GM21515 (cell line): ENCODE measurements around the gene SHROOM2.
"Not testable (repeated sequence)": the region's sequence is repeated elsewhere in the genome, so short reads cannot be mapped to it uniquely, and the experiment has no call there.

Experiments
- ATAC-seq: cut with Tn5 transposase; IDR thresholded peaks from one replicate; pipeline ENCODE4 v1.9.1; 2021; ENCODE audit not compliant: unreplicated experiment

Gene SHROOM2

DNA sequence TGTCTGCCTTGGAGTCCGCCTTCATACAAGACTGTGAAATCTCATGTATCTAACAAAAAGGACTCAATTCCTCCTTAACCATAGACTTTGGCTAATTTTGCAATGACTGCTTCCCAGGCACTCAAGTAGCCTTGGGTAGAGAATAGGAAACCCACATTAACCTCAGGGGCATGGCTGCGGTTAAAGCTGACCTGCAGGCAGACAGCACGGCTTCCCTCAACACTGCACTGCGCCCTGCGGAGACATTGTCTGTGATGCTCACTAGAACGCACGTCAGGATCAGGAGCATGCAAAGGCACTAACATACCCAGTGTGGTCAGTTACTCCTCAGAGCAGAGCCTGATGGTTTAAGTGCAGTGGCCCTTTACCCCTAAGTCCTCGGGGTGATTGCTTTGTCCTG lies 10.3 kb upstream of the SHROOM2 start:
- ATAC-seq = no peak

DNA sequence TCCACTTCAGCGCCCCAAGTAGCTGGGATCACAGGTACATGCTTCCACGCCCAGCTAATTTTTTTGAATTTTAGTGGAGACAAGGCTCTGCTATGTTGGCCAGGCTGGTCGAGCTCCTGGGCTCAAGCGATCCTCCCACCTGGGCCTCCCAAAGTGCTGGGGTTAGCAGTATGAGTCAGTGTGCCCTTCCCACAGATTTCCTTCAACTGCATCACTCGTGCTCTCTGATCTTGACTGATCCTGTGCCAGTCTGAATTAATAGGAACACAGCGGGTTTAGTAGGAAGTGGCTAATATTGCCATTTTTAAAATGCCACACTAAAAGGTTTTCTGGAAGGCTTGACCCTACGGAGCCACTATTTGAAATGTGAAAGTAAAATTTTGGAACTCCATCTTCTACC lies 4.3 kb upstream of the SHROOM2 start:
- ATAC-seq = no peak

GRCh38 chrX:9784332-9784731 lies 1.9 kb upstream of the SHROOM2 start:
- ATAC-seq = no peak

DNA sequence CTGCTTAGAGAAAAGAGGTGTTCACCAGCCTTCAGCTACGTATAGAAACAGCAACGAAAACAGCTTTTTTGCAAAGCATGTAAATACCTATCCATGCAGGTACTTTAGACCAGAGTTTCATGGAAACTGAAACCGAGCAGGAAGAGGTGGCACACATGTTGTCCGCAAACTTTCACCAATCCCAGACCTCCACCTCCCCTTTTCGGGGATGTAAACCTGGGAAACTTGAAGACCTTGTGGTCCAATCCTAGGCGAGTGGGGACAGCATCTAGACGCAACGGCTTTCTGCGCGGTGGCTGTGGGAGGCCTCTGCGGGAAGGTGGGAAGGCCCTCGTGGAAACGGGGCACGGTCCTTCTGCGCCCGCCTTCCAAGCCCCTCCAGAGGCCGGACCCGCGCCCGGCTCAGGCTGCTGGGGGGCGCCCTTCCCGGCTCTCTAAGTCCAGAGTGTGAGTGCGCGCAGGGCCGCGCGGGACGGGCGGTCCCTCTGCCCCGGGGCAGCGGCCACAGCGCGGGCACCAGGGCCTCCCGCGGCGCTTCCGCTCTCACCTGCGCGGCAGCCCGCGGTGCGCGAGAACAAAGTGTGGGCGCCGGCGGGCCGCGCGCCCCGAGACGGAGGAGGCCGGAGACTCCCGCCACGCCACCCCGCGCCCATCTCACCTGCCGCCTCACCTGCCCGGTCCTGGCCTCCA lies 830 bp upstream of the SHROOM2 start:
- no peak for ATAC-seq

- no peak for ATAC-seq
Measured at GRCh38 chrX:9786798-9787635, 788 bp downstream of the SHROOM2 start.

- no peak for ATAC-seq
Measured at GRCh38 chrX:9788911-9789310, 2.7 kb downstream of the SHROOM2 start.

DNA sequence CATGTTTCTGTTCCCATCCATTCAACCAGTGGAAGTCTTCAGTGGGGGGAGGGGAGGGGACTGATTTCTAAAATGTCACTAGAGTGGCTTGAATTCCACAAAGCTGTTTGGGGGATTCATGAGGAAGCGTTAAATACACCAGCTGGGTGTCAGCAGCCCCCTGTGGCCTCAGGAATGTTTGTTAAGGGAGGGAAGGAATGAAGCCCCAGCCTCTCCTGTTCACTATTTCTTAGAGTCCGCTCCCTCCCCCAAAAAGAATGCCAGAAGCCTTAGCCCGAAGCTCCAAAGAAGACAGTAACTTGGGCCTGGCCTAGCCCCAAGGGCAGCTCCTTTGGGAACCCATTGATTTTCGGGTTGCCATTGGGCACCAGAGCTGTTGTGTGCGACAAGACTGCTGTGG lies 3.3 kb downstream of the SHROOM2 start:
- ATAC-seq = no peak

- ATAC-seq = no peak
Measured at GRCh38 chrX:9790866-9791265, 4.6 kb downstream of the SHROOM2 start.

- ATAC-seq = no peak
Measured at GRCh38 chrX:9794495-9794894, 8.3 kb downstream of the SHROOM2 start.

DNA sequence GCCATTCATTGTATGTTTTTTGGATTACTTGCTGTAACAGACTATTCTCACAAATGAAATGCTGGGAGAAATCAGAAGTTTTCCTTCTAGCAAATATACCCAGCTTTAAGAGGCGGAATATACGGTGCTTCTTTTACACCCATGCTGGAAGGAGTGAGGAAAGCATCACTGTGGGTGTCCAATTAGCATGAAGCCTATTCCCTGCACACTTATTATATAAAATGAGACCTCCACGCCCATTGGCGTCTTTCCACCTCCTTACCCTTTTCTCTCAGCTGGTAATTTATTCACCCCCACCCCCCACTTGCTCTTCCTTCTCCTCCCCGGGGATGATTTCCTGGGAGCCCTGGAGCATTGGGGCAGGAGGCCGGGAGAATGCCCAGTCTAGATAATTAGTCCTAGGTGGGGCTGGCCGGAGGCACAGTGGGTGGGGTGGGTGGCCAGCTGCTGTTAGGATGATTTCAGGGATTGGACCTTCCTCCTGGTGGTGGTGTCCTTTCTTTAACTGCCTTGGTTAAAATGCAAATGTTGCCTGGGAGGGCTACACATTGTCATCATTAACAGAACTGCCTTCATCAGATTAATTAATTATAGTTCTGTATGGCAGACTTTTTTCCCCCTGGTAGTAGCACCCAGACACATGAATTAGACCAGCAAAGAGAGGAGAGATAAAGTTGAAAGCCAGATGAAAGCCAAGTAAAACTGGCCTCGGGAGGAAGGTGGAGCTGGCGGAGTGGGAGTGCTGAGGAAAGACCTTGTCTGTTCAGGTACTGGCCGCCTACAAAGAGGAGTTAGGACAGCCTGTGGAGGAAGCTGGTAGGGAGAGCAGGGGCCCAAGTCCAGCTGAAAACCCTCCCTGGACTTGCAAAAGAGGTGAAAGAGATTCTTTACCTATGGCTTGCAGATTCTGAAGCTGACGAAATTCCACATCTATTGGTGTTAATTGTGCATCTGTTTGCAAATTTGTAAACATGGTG lies 11.4 kb downstream of the SHROOM2 start:
- ATAC-seq = no peak

DNA sequence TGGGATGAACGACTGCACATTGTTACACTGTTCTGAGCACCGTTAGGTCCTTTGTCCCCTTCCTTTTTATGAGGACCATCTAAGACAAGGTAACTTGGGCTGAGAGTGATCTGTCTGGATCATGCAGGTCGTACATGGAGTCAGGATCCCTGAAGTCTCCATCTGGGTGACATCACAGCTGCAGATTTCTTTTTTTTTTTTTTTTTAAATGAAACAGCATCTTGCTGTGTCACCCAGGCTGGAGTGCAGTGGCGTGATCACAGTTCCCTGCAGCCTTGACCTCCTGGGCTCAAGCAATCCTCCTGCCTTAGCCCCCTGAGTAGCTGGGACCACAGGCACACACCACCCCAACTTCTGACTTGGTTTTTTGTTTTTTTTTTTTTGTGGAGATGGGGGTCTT lies 16.5 kb downstream of the SHROOM2 start:
- no peak for ATAC-seq

GRCh38 chrX:9804444-9804843 lies 18.2 kb downstream of the SHROOM2 start:
- no peak for ATAC-seq

DNA sequence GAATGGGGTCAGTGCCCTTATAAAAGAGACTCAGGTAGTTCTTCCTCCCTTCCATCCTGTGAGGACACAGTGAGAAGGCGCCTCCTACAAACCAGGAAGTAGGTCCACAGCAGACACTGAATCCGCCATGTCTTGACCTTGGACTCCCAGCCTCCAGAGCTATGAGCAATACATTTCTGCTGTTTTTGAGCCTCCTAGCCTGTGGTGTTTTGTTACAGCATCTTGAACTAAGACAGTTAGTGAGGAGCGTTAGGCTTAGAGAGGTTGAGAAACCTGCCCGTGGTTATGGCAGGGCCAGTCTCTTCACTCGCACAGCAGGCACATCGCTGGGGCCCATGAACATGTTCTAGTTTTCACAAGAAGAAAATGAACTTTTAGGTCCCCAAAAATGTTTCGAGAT lies 19.7 kb downstream of the SHROOM2 start:
- no peak for ATAC-seq

DNA sequence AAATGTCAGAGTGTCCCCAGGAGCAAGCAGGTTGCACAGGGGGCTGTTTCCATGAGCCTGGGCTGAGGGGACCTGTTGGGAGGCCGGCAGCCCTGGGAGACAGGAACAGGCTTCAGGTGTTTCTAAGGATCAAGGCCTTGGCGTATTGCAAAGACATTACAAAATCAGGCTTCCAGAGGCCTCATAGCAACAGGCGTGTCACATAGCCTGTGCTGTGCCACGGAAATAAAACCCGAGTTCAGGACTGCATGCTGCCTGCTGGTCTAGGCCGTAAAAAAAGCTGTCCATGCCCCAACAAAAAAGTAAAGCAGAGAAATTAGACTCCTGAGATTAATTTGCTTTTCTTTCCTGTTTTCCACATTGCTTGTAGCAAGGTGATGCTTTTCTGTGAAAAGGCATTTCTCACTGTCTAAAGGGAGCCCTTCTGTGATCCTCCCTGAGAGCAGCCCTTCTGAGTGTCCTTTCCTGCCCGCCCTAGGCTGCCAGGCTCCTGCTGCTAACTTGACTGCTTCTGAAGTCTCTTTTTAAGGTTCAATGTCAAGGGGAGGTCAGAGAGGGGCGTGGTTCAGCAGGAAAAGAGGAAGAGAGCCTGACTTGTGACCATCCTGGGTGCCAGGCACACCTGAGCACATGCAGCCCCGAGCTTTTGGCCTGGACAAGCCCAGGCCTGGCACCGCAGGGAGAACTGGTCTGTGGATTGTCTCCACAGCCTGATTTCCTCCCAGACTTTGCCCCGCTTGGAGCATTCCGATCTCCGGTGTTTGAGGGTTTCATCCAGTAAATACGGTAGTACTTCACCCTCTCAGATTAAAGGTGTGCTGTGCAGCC lies 21.3 kb downstream of the SHROOM2 start:
- ATAC-seq = no peak

GRCh38 chrX:9809876-9810275 lies 23.6 kb downstream of the SHROOM2 start:
- ATAC-seq = not testable (repeated sequence)

DNA sequence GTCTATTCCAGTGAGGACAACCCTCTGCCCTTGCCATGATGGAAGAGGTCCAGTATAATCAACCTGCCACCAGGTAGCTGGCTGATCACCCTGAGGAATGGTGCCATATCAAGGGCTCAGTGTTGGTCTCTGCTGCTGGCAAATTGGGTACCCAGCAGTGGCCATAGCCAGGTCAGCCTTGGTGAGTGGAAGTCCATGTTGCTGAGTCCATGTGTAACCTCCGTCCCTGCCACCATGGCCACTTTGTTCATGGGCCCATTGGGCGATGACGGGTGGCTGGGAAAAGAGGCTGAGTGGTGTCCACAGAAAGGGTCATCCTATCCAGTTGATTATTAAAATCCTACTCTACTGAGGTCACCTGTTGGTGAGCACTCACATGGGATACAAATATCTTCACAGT lies 24.9 kb downstream of the SHROOM2 start:
- not testable (repeated sequence) for ATAC-seq

DNA sequence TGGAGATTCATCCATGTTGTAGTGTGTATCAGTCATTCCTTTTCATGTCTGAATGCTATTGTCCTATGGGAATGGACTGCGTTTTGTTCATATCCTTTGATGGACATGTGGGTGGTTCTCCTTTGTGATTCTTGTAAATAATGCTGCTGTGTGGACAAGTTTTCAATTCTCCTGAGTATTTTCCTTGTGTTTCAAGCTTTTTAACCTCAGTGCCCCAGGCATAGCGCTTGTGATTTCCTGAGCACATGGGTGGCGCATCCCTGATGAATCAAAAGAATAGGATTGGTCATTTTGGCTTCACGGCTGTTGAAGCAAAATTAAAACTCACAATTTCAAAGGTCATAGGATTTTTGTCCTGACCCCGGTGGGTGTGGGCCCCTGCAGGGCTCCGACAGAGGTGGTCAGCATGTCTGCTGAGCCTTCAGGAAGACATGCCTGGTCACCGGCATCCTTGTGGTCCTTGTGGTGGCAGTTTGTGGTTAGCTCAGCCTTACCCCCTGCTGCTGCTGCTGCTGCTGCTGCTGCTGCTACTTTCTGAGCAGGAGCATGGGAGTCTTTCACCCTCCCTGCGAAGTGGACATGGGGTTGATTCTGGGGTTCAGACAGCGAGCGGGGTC lies 30.0 kb downstream of the SHROOM2 start:
- ATAC-seq = no peak

GRCh38 chrX:9821572-9821971 lies 35.3 kb downstream of the SHROOM2 start:
- no peak for ATAC-seq

DNA sequence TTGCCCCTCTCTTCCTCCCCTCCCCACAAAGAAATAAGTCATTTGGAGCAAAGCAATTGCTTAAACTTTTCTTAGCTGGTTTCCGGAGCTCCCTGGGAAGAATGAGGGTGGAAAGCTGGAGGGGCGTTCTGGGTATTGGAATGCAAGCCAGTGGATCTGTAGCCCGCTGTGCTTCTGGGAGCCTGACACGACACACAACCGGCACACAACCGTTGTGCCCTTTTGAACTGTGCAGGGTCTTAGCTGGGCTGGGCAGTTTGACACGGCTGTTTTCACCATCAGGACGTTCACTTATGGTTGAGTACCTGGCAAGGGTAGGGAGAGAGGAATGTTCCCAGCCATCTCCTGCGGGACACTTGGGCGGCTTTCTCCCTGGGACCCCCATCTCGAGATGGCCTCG lies 38.3 kb downstream of the SHROOM2 start:
- ATAC-seq = no peak
